GM10266 (cell line): ENCODE results near the gene MPV17L.

Experiments
- DNase-seq: peaks from one replicate; pipeline ENCODE4 v3.0.0; 2012; ENCODE audit errors: extremely low spot score
- TF ChIP-seq, protein P1 (sequence below): IDR thresholded peaks from 2 replicates; pipeline ENCODE4 v1.5.1; 2012; ENCODE audit warnings: mild to moderate bottlenecking, low read depth; ENCODE audit not compliant: control insufficient read depth, insufficient read depth; ENCODE audit errors: missing control alignments

The MPV17L gene

DNA sequence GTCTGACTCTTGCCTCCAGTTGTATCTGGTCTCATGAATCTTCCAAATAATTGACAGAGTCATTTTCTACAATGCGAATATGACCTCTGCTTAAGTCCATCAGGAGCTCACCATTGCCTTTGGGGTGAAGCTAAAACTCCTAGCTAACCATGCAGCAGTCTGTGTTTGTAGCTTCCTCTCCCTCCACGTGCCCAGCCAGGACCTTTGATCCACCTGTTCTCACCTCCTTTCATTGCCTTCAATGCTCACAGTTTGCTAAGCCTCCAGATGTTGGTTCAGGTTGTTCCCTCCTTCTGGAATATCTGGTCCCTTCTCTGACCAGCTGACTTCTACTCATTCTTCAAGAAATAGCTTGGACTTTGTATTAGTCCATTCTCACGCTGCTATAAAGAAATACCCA, 61.8 kb downstream of the MPV17L start:
- no peak for DNase-seq
- TF ChIP-seq, protein P1, sequence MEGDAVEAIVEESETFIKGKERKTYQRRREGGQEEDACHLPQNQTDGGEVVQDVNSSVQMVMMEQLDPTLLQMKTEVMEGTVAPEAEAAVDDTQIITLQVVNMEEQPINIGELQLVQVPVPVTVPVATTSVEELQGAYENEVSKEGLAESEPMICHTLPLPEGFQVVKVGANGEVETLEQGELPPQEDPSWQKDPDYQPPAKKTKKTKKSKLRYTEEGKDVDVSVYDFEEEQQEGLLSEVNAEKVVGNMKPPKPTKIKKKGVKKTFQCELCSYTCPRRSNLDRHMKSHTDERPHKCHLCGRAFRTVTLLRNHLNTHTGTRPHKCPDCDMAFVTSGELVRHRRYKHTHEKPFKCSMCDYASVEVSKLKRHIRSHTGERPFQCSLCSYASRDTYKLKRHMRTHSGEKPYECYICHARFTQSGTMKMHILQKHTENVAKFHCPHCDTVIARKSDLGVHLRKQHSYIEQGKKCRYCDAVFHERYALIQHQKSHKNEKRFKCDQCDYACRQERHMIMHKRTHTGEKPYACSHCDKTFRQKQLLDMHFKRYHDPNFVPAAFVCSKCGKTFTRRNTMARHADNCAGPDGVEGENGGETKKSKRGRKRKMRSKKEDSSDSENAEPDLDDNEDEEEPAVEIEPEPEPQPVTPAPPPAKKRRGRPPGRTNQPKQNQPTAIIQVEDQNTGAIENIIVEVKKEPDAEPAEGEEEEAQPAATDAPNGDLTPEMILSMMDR, result no peak

- TF ChIP-seq, protein P1, result no peak
- DNase-seq, result no peak
These were observed 62.4 kb downstream of the MPV17L start for GRCh38 chr16:15457958-15458357.

DNA sequence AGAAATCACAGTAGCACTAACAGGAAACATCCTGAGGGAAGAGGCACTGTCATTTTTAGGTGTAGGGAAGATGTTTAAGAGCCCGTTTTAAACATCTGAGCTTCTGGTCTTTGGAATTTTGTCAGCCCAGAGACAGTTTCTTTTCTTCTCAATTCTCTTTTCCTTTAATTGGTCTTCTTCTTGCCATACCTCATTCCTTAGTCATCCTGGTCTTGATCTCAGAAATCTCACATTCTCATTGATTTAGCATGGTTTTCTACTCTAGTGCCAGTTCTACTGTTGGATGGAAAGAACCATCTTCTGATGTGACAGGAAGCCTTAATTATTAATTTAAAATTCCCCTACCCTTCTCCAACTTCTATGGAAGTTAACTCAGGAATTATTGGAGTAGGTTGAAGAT, 64.2 kb downstream of the MPV17L start:
- no peak for DNase-seq
- TF ChIP-seq, protein P1, result no peak

DNA sequence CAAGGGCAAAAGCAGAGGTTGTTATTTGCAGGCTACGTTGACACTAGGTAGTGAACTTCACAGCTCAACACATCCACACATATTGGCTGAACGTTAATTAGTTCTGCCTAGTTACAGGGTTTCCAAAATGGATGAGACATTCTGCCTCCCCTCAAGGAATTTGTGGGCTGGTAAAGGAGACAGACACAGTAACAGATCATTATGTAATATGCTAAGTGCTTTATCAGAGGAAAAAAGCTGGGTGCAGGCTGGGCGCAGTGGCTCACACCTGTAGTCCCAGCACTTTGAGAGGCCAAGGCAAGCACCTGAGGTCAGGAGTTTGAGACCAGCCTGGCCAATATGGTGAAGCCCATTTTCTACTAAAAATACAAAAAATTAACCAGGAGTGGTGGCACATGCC, 65.0 kb downstream of the MPV17L start:
- DNase-seq, result no peak
- TF ChIP-seq, protein P1, result no peak

GRCh38 chr16:15461376-15461775, 65.8 kb downstream of the MPV17L start:
- no peak for DNase-seq
- TF ChIP-seq, protein P1, result no peak
